Testis (tissue), 2 donors: ENCODE data around the gene KCNIP1.

Source experiments
- POLR2A ChIP-seq: fragments of 450-650 bp; IDR thresholded peaks from one replicate; pipeline ENCODE4 v1.6.1; 2017; ENCODE audit warnings: antibody characterized with exemption, mild to moderate bottlenecking, moderate library complexity
- TF ChIP-seq, protein P1 (sequence below), 3 experiments: fragments of 450-650 bp in 2 of 3; fragments of 200-600 bp in 1 of 3; sonication (generic) in 1 of 3; IDR thresholded peaks; one replicate each; pipeline ENCODE4 v1.5.1; 2016 to 2019; ENCODE audit warnings: antibody characterized with exemption in 3 of 3, mild to moderate bottlenecking in 2 of 3, moderate library complexity in 1 of 3

DNA sequence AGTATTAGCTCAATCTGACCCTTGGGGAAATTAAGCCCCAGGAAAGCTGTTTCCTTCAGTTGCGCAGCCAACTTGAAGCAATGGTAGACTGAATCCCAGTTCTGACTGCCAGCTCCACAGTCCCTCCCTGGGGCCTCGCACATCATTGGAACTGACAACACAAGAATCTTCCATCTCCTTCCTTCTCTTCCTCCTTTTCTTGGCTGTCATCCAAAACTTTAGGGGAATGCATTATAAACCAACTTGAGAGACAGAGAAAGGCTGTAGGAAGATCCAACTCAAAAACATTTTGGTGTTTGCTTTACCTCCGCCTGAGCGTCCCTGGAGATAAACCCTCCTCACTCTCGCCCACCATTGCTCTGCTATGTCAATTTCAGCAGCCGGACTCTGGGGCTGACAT, 16.6 kb downstream of the KCNIP1 start:
- TF ChIP-seq POLR2A, result no peak
- TF ChIP-seq, protein P1, sequence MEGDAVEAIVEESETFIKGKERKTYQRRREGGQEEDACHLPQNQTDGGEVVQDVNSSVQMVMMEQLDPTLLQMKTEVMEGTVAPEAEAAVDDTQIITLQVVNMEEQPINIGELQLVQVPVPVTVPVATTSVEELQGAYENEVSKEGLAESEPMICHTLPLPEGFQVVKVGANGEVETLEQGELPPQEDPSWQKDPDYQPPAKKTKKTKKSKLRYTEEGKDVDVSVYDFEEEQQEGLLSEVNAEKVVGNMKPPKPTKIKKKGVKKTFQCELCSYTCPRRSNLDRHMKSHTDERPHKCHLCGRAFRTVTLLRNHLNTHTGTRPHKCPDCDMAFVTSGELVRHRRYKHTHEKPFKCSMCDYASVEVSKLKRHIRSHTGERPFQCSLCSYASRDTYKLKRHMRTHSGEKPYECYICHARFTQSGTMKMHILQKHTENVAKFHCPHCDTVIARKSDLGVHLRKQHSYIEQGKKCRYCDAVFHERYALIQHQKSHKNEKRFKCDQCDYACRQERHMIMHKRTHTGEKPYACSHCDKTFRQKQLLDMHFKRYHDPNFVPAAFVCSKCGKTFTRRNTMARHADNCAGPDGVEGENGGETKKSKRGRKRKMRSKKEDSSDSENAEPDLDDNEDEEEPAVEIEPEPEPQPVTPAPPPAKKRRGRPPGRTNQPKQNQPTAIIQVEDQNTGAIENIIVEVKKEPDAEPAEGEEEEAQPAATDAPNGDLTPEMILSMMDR (IDR thresholded peaks at IDR 0.05), result no peak
